OCI-LY3 (cell line): Measurements from ENCODE around the gene GAL3ST2.
"Not testable (repeated sequence)": the region's sequence is repeated elsewhere in the genome, so short reads cannot be mapped to it uniquely, and the experiment has no call there.

Source experiments
- H2AFZ ChIP-seq: fragments of 200-600, 300-600 bp; shearing (Covaris generic); 2 replicates; pipeline ENCODE4 v1.6.0; 2014; ENCODE audit warnings: antibody characterized with exemption, low read depth, low read length
- H3K27ac ChIP-seq: fragments of 200-600, 300-600 bp; sonication (generic); 2 replicates; pipeline ENCODE4 v1.5.1; 2014; ENCODE audit warnings: mild to moderate bottlenecking, low read length, moderate library complexity, mixed read lengths
- H3K27me3 ChIP-seq: fragments of 200-600, 300-600 bp; sonication (generic); 2 replicates; pipeline ENCODE4 v1.6.1; 2014; ENCODE audit warnings: low read depth, low read length, mixed read lengths
- H3K36me3 ChIP-seq: fragments of 200-600, 300-600 bp; sonication (generic); replicated peaks from 2 replicates; pipeline ENCODE3; 2014; ENCODE audit warnings: low read depth, low read length, mixed read lengths
- H3K4me1 ChIP-seq: fragments of 300-600, 200-600 bp; sonication (generic); 2 replicates; pipeline ENCODE4 v1.6.1; 2014; ENCODE audit warnings: low read length, mixed read lengths
- H3K4me2 ChIP-seq: fragments of 200-600, 300-600 bp; sonication (generic); 2 replicates; pipeline ENCODE4 v1.6.1; 2014; ENCODE audit warnings: low read length, mixed read lengths
- H3K4me3 ChIP-seq: fragments of 300-600, 200-600 bp; sonication (generic); 2 replicates; pipeline ENCODE4 v1.5.1; 2014; ENCODE audit warnings: antibody characterized with exemption, mild to moderate bottlenecking, low read length, moderate library complexity
- H3K79me2 ChIP-seq: fragments of 300-600, 200-600 bp; shearing (Covaris generic); 2 replicates; pipeline ENCODE4 v1.6.1; 2014; ENCODE audit warnings: mild to moderate bottlenecking, low read length, mixed read lengths
- H3K9ac ChIP-seq: fragments of 300-600, 200-600 bp; shearing (Covaris generic); 2 replicates; pipeline ENCODE4 v1.6.0; 2014; ENCODE audit warnings: mild to moderate bottlenecking, low read length, moderate library complexity
- H3K9me3 ChIP-seq: fragments of 200-600, 300-600 bp; shearing (Covaris generic); 2 replicates; pipeline ENCODE4 v1.6.1; 2014; ENCODE audit warnings: low read length, mixed read lengths; ENCODE audit not compliant: insufficient read depth
- H4K20me1 ChIP-seq: fragments of 200-600, 300-600 bp; sonication (generic); 2 replicates; pipeline ENCODE4 v1.6.1; 2016; ENCODE audit warnings: low read length, mixed read lengths; ENCODE audit not compliant: insufficient read depth
- CTCF ChIP-seq: fragments of 200-600, 300-600 bp; sonication (generic); IDR thresholded peaks from 2 replicates; pipeline ENCODE4 v1.5.1; 2014; ENCODE audit warnings: antibody characterized with exemption, low read length, low read depth
- EZH2phosphoT487 ChIP-seq: fragments of 200-600 bp; shearing (Covaris generic); IDR thresholded peaks from 2 replicates; pipeline ENCODE4 v1.6.1; 2018; ENCODE audit warnings: antibody characterized with exemption, mixed run types, low read depth

Gene GAL3ST2

DNA sequence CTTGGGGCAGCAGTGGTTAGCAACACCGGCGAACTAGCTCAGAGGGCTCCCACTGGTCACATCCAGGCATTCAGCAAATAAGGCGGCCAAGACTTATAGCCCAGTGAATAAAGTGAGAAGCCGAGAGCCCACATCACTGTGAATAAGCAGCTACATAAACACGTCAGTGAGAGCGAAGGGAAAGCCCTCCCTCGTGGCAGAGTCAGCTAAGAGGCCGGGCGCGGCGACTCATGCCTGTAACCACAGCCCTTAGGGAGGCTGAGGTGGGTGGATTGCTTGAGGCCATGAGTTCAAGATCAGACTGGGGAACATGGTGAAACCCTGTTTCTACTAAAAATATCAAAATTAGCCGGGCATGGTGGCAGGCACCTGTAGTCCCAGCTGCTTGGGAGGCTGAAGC is 37.0 kb upstream of the GAL3ST2 start:
- Histone ChIP-seq H3K9ac (no peak overlapping the region), H3K27ac (no peak overlapping the region), H3K4me2 (no peak overlapping the region), H3K79me2 (peaks cover 12% of the 10 kb centered on the region), H2AFZ (no peak overlapping the region), H3K27me3 (no peaks in the 10 kb centered on the region), H3K9me3 (no peaks in the 10 kb centered on the region), H3K36me3 (peaks cover 8% of the 10 kb centered on the region), H4K20me1 (no peaks in the 10 kb centered on the region; the same call in 1 of the 2 replicates), H3K4me3 (no peak overlapping the region), H3K4me1 (peaks cover 4% of the 10 kb centered on the region)
- no peak for TF ChIP-seq EZH2phosphoT487
- no peak for TF ChIP-seq CTCF

DNA sequence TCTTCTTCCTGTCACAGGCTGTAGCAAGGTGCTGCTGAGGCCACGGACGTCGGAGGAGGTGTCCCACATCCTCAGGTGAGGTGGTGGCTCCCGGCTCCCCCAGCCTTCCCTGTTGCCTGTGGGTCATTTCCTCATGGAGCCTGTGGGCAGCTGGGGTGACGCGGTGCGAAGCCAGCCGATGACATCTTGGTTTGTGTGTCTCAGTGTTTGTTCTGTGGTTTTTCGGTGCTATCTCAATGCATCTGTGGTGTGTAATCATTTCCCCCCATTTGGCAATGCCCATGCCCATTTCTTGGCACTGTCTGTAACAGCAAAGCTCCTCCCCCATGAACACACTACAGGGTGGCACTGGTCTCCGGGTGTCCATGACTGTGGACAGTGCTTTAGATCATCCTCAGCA is 35.6 kb upstream of the GAL3ST2 start:
- Histone ChIP-seq H4K20me1 (no peaks in the 10 kb centered on the region; the same call in 1 of the 2 replicates), H3K4me3 (no peak overlapping the region), H3K4me2 (no peak overlapping the region), H3K27ac (no peak overlapping the region), H3K9me3 (no peaks in the 10 kb centered on the region), H3K4me1 (no peaks in the 10 kb centered on the region), H2AFZ (no peak overlapping the region), H3K36me3 (peaks cover 22% of the 10 kb centered on the region), H3K9ac (no peak overlapping the region), H3K27me3 (no peaks in the 10 kb centered on the region), H3K79me2 (no peaks in the 10 kb centered on the region; the same call in 1 of the 2 replicates)
- no peak for TF ChIP-seq CTCF
- no peak for TF ChIP-seq EZH2phosphoT487

DNA sequence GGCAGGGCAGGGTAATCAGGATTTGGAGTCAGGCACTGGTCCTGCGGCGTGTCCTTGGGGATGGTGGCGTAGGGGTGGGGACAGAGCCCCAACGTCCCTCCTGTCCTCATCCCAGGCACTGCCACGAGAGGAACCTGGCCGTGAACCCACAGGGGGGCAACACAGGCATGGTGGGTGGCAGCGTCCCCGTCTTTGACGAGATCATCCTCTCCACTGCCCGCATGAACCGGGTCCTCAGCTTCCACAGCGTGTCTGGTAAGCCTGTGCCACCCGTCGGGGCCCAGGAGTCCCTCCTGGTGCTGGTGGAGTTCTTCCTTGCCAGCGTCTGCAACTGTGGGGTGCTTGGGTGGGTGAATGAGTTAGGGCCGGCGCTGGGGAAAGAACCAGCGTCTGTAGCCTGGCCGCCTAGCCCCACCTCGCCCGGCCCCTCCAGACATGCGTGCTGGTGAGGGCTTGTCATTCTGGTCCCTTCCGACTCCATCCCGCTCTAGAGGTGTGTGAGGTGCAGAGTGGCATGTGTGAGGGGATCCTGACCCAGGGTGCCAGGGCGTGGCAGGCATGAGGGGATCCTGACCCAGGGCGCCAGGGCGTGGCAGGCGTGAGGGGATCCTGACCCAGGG is 34.2 kb upstream of the GAL3ST2 start:
- TF ChIP-seq EZH2phosphoT487, result no peak
- no peak for TF ChIP-seq CTCF
- H3K4me3 ChIP-seq, result no peak overlapping the region
- H3K9ac ChIP-seq, result no peak overlapping the region
- no peak overlapping the region for H2AFZ ChIP-seq
- peaks cover 24% of the 10 kb centered on the region for H3K36me3 ChIP-seq
- no peak overlapping the region for H3K27ac ChIP-seq
- no peak overlapping the region for H3K4me2 ChIP-seq
- H3K4me1 ChIP-seq, result no peaks in the 10 kb centered on the region
- H3K27me3 ChIP-seq, result no peaks in the 10 kb centered on the region
- no peaks in the 10 kb centered on the region; the same call in 1 of the 2 replicates for H3K79me2 ChIP-seq
- H4K20me1 ChIP-seq, result no peaks in the 10 kb centered on the region; the same call in 1 of the 2 replicates
- H3K9me3 ChIP-seq, result no peaks in the 10 kb centered on the region

DNA sequence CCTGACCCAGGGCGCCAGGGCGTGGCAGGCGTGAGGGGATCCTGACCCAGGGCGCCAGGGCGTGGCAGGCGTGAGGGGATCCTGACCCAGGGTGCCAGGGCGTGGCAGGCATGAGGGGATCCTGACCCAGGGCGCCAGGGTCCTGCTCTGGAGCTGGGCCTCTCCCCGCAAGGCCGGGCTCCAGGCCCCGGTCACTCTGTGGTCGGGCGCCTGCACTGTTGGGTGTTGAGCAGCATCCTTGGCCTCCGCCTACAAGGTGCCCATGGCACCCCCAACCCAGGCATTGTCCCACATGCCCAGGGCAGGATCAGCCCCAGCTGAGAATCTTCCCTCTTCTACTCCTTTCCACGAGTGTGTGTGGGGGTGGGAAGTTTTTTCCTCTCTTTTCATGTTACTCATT is 33.6 kb upstream of the GAL3ST2 start:
- H3K4me3 ChIP-seq, H4K20me1 ChIP-seq, H3K4me1 ChIP-seq, H3K27ac ChIP-seq, H3K9ac ChIP-seq, H3K4me2 ChIP-seq, H3K27me3 ChIP-seq, H3K79me2 ChIP-seq, H2AFZ ChIP-seq, H3K9me3 ChIP-seq: not testable (repeated sequence)
- H3K36me3 ChIP-seq, result peaks cover 24% of the 10 kb centered on the region
